Posterior cingulate gyrus (tissue), 11 donors: Measurements from ENCODE around the gene VPS13C.
A peak's percentile ranks its signal among the peaks of the same experiment; 100 is the strongest.

ENCODE experiments used
- DNase-seq, 10 donors: peaks; one replicate each; pipeline versions ENCODE4 v3.0.0 to v3.0.0-alpha.2; 2020 to 2021; ENCODE audit warnings: mixed read lengths in 3 of 10
- intact Hi-C: fragments of 100-400 bp; cut with DNase I; formaldehyde crosslinking; loops from one replicate; pipeline ENCODE4 v1.15.1; 2023

The VPS13C gene

DNA sequence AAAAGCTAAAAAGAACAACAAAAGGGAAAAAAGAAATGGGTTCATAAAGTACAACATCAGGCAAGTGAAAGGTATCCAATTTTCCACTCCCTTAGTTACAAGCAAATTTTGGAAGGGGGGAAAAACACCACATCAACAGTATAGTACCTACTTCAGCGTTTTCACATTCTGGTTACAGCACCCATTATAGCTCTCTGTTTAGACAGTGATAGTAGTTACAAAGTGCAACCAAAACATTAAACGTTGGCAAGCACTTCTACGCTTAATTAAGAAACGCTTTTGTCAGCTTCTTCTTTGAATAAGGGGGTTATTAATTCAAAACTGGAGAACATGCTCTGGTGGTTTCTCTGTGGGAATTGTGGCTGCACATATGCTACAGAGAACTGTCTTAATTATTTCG lies 180.2 kb downstream of the VPS13C start:
- DNase-seq: no peak
- intact Hi-C loops: no loop called here

- no peak for DNase-seq
- intact Hi-C loops: no loop called here
These were observed 181.0 kb downstream of the VPS13C start for GRCh38 chr15:61879219-61879618.

GRCh38 chr15:61871926-61872522 lies 188.2 kb downstream of the VPS13C start:
- intact Hi-C loops: loop anchor here (1.0 to 5.0 kb wide), 2 partner anchors 199 to 435 kb away; no protein-coding TSS in a partner anchor

DNA sequence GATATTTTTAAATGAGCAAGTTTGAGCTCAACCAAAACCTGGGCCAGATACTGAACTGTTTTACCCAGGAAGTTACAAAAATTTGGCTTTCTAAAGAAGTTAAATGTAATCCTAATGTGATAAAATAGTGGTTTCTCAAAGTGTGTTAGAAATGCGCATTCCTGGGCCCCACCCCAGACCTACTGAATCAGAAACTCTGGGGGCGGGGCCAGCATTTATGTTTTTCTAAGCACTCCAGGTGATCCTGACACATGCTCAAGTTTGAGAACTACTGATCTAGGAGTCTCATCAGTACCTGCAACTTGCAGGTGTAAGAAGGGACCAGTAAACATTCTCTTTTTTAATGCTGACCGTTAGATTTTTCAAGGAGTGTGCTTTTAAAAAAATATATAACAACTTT lies 190.6 kb downstream of the VPS13C start:
- intact Hi-C loops: loop anchor here (5.0 kb wide), 1 partner anchor 438 kb away; no protein-coding TSS in a partner anchor
- DNase-seq: no peak

More at GRCh38 chr15:61871926-61872522, 188.2 kb downstream of the VPS13C start:
- no peak for DNase-seq

DNA sequence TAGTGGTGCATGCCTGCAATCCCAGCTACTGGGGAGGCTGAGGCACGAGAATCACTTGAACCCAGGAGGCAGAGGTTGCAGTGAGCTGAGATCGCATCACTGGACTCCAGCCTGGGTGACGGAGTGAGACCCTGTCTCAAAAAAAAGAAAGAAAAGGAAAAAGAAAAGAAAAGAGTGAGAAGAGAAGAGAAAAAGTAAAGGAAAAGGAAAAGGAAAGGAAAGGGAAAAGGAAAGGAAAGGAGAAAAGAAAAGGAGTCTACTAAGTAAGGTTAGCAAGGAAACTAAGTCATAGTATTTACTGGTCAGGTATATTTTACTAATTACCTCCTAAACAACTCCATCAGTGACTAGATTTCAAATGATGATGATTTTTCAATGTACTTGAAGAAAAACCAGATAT lies 198.3 kb downstream of the VPS13C start:
- intact Hi-C loops: no loop called here
- DNase-seq: no peak

- intact Hi-C loops: no loop called here
- no peak for DNase-seq
These were observed 202.9 kb downstream of the VPS13C start for GRCh38 chr15:61857169-61857829.

DNA sequence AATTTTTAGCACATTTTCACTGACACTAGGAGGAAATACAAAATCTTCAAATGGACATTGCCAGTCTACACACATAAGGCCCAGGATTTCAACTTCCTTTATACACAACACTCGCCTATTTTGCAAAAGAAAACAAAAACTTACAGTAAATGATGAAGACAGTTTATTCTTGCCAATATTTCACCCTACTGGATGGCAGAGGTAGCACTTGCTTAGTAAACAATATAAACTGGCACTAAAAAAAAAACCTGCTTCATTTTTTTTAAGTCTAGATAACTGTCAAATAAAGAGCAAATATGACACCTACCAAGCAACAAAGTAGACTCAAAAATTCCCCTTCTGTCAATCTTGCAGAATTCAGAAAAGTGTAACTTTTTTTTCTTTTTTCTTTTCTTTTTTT lies 204.0 kb downstream of the VPS13C start:
- no peak for DNase-seq
- intact Hi-C loops: no loop called here

DNA sequence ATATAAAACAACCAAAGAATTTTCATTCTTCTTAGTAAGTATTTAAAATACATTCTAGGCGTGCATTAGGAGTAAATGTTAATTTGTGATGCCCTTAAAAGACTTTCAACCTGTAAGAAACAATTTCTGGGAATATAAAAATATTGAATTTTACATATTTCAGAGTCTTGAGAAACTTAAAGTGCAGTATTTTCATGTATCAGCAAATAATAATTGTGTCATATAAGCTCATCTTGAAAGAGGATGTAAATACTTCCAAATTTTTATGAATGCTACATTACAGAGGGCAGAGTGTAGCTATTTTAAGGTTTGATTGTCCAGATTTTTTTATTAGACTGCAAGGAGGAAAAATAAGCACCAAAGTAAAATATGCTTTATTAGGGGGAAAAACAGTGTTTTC lies 207.1 kb downstream of the VPS13C start:
- intact Hi-C loops: no loop called here
- DNase-seq: no peak

GRCh38 chr15:61851955-61852354 lies 208.3 kb downstream of the VPS13C start:
- intact Hi-C loops: no loop called here

DNA sequence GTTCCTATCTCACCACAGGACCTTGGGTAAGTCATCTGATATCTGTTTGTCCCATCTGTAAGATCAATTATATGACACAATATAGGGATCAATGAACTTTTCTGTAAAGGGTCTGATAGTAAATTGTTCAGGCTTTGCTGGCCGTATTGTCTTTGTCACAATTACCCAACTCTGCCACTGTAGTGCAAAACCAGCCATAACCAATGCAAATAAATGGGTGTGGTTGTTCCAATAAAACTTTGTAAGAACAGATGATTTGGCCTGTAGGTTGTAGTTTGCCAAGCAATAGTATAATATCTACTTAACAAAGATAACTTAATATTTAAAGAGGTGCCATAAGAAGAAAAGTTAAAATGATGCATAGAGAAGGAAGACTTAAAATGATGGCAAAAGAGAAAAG lies 210.8 kb downstream of the VPS13C start:
- no peak for DNase-seq
- intact Hi-C loops: no loop called here

More at GRCh38 chr15:61851955-61852354, 208.3 kb downstream of the VPS13C start:
- no peak for DNase-seq

GRCh38 chr15:61841466-61841865 lies 218.8 kb downstream of the VPS13C start:
- DNase-seq: no peak
- intact Hi-C loops: no loop called here

- DNase-seq: no peak
- intact Hi-C loops: no loop called here
These were observed 220.2 kb downstream of the VPS13C start for GRCh38 chr15:61840090-61840489.

DNA sequence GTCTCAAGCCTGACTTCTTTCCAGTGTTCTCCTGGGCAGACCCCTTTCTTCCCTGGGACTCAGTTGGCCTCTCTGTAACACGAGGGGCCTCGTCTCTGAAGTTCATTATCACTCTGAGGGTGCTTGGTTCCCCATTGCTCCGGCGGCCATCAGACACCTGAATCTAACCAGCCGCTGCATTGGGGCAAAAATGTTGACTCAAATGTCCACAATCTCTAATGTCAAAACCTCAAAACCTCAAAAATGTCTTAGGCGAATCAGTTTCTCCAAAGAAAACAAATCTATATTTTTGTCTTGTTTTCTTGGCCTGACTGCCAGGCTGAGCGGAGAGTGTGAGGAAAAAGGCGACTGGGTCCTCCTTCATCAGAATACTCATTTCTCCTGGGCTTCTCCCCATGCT lies 220.7 kb downstream of the VPS13C start:
- DNase-seq: peak in 1 of 10 donors; percentile 24
- intact Hi-C loops: loop anchor here (5.0 to 10.0 kb wide), 2 partner anchors 645 to 1477 kb away; no protein-coding TSS in a partner anchor

- intact Hi-C loops: loop anchor here (2.0 to 10.0 kb wide), 3 partner anchors 641 to 1473 kb away; no protein-coding TSS in a partner anchor
- DNase-seq: peak; percentile 46 to 95 (median 74)
These were observed 224.6 kb downstream of the VPS13C start for GRCh38 chr15:61835496-61836106.

GRCh38 chr15:61835029-61835428 lies 225.2 kb downstream of the VPS13C start:
- intact Hi-C loops: loop anchor here (2.0 to 10.0 kb wide), 3 partner anchors 640 to 1473 kb away; no protein-coding TSS in a partner anchor
- peak in 1 of 10 donors; percentile 28 for DNase-seq

GRCh38 chr15:61834076-61834697 lies 226.1 kb downstream of the VPS13C start:
- peak; percentile 66 to 98 (median 90) for DNase-seq
- intact Hi-C loops: loop anchor here (2.0 to 10.0 kb wide), 2 partner anchors 639 to 1247 kb away; no protein-coding TSS in a partner anchor

DNA sequence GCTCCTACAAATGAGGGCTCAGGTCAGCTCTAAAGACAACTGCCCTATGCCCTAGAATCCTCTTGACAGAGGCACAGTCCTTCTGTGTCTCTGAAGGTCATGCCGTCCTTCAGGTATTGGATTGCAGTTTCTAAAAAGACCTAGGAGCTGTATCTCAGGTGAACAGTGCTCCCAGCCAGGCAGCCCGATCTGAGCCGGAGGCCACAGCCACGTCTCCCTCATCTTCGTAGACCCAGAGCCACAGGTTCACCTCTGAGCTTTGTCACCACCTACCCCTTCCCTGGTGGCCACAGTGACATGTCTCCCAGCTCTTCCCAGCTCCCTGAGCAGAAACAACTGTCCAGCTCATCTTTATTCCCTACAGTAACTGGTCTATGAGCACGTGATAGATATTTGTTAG lies 228.0 kb downstream of the VPS13C start:
- intact Hi-C loops: loop anchor here (10.0 kb wide), 1 partner anchor 637 kb away; no protein-coding TSS in a partner anchor
- DNase-seq: peak in 1 of 10 donors; percentile 47

- DNase-seq: peak in 1 of 10 donors; percentile 61
- intact Hi-C loops: loop anchor here (10.0 kb wide), 1 partner anchor 637 kb away; no protein-coding TSS in a partner anchor
These were observed 228.7 kb downstream of the VPS13C start for GRCh38 chr15:61831505-61831921.

- peak in 1 of 10 donors; percentile 28 for DNase-seq
- intact Hi-C loops: loop anchor here (10.0 kb wide), 1 partner anchor 636 kb away; no protein-coding TSS in a partner anchor
These were observed 229.5 kb downstream of the VPS13C start for GRCh38 chr15:61830536-61831330.

GRCh38 chr15:61829514-61829889 lies 230.7 kb downstream of the VPS13C start:
- DNase-seq: peak in 1 of 10 donors; percentile 53
- intact Hi-C loops: no loop called here
